Body of pancreas (tissue), 4 donors: ENCODE results near the gene ANP32E. TPM values are rescaled to one million over a fixed set of nuclear protein-coding genes. Genes with fewer than 3 reads are reported as not detected.

ENCODE experiments used
- ATAC-seq: fragments of 150-250 bp; one replicate; pipeline ENCODE4 v1.9.1; 2016
- DNase-seq, 4 donors: peaks; one replicate each; pipeline ENCODE4 v3.0.0-alpha.2; 2019
- H3K27ac ChIP-seq, 4 donors: fragments of 200-600 bp; sonication (generic); 1 replicate in 3 of 4; 2 replicates in 1 of 4; pipeline versions ENCODE4 v1.5.1 to v1.6.1; 2016 to 2019; ENCODE audit warnings: mild to moderate bottlenecking in 1 of 4, mixed read lengths in 1 of 4, moderate library complexity in 1 of 4
- H3K27me3 ChIP-seq, 2 donors: fragments of 200-600 bp; sonication (generic); one replicate each; pipeline ENCODE4 v1.6.0; 2016; ENCODE audit warnings: mild to moderate bottlenecking in 1 of 2
- H3K36me3 ChIP-seq, 2 donors: fragments of 200-600 bp; sonication (generic); replicated peaks in 1 of 2; 2 replicates each; pipeline ENCODE4 v1.5.1; 2016; ENCODE audit warnings: low read depth in 2 of 2; ENCODE audit not compliant: insufficient read depth in 1 of 2
- H3K4me1 ChIP-seq: fragments of 200-600 bp; sonication (generic); one replicate; pipeline ENCODE4 v1.6.0; 2016
- H3K4me3 ChIP-seq, 2 donors: fragments of 200-600 bp; sonication (generic); 1 replicate in 1 of 2; 2 replicates in 1 of 2; pipeline ENCODE4 v1.5.1; 2016 to 2019
- H3K9me3 ChIP-seq, 3 donors: fragments of 200-600 bp; sonication (generic); 1 replicate in 2 of 3; 2 replicates in 1 of 3; pipeline ENCODE4 v1.5.1; 2016
- CTCF ChIP-seq, 7 experiments: fragments of 450-650 bp in 4 of 7; fragments of 200-600 bp in 3 of 7; sonication (generic) in 3 of 7; IDR thresholded peaks; one replicate each; pipeline ENCODE4 v1.5.1; 2016 to 2019; ENCODE audit warnings: antibody characterized with exemption in 7 of 7
- POLR2A ChIP-seq, 3 donors: fragments of 450-650 bp; IDR thresholded peaks; one replicate each; pipeline ENCODE4 v1.6.1; 2016; ENCODE audit warnings: antibody characterized with exemption in 3 of 3, mild to moderate bottlenecking in 2 of 3
- WGBS, 2 donors: methylation state at CpG; one replicate each; pipeline ENCODE4 v1.1.5; 2017; 5-methylcytosine and 5-hydroxymethylcytosine counted together
- intact Hi-C: fragments of 100-400 bp; cut with DNase I; formaldehyde crosslinking; loops from one replicate; pipeline ENCODE4 v1.15.1; 2023
- total RNA-seq, 2 donors: library from RNA; depleted of rRNA; stranded (reverse); fragments of >200 nt; gene quantifications; one replicate each; pipeline ENCODE4 v1.1.0, GENCODE V29; 2016

The ANP32E gene
- total RNA-seq, 2 donors from 2014 or later: 9.2 to 9.3 TPM

- intact Hi-C loops: no loop called here
- no peaks in the 10 kb centered on the region for H3K9me3 ChIP-seq
Observed at GRCh38 chr1:150281221-150281757, 45.4 kb upstream of the ANP32E start.

GRCh38 chr1:150280138-150280707, 44.3 kb upstream of the ANP32E start:
- 49 to 53% methylated on average over 6 of the region's 6 CpGs for WGBS, 2 donors
- Histone ChIP-seq H3K36me3 (no peaks in the 10 kb centered on the region), H3K27me3 (no peaks in the 10 kb centered on the region), H3K27ac (no peak overlapping the region), H3K4me3 (no peak overlapping the region), H3K9me3 (no peaks in the 10 kb centered on the region), H3K4me1 (peaks cover 31% of the 10 kb centered on the region)
- DNase-seq: peak in 1 of 4 donors; percentile 23
- TF ChIP-seq CTCF (IDR thresholded peaks at IDR 0.05) (no peak), POLR2A (IDR thresholded peaks at IDR 0.05) (no peak)
- intact Hi-C loops: no loop called here
- no peak for ATAC-seq

More at GRCh38 chr1:150281221-150281757, 45.4 kb upstream of the ANP32E start:
- DNase-seq (peak; percentile 77 to 87 (median 80)), ATAC-seq (peak; percentile 54)
- peak; percentile 55 to 86 (median 70) for TF ChIP-seq CTCF (IDR thresholded peaks at IDR 0.05)
- no peak for TF ChIP-seq POLR2A (IDR thresholded peaks at IDR 0.05)
- peak overlapping the region; percentile 86 to 91 (median 88) for H3K27ac ChIP-seq
- H3K36me3 ChIP-seq: no peaks in the 10 kb centered on the region
- peak overlapping the region in 1 of 2 donors; percentile 8 for H3K4me3 ChIP-seq
- H3K27me3 ChIP-seq: no peaks in the 10 kb centered on the region
- 0 to 2% methylated on average over 15 of the region's 15 CpGs for WGBS, 2 donors
- peaks cover 31% of the 10 kb centered on the region for H3K4me1 ChIP-seq

GRCh38 chr1:150273311-150273710, 37.4 kb upstream of the ANP32E start:
- Histone ChIP-seq H3K27ac (no peak overlapping the region), H3K27me3 (no peaks in the 10 kb centered on the region), H3K36me3 (no peaks in the 10 kb centered on the region), H3K9me3 (no peaks in the 10 kb centered on the region), H3K4me3 (no peak overlapping the region), H3K4me1 (no peaks in the 10 kb centered on the region)
- intact Hi-C loops: no loop called here
- TF ChIP-seq POLR2A (IDR thresholded peaks at IDR 0.05) (no peak), CTCF (IDR thresholded peaks at IDR 0.05) (no peak)
- 64 to 68% methylated on average over 1 of the region's 1 CpG for whole genome bisulfite sequencing, 2 donors
- no peak for DNase-seq
- ATAC-seq: no peak

GRCh38 chr1:150271291-150271959, 35.5 kb upstream of the ANP32E start:
- H3K36me3 ChIP-seq: peaks cover 0 to 3% of the 10 kb centered on the region in 2 donors
- no peak overlapping the region for H3K27ac ChIP-seq
- TF ChIP-seq CTCF (IDR thresholded peaks at IDR 0.05): no peak
- no peak for TF ChIP-seq POLR2A (IDR thresholded peaks at IDR 0.05)
- no peaks in the 10 kb centered on the region for H3K9me3 ChIP-seq
- 70 to 81% methylated on average over 7 of the region's 7 CpGs for WGBS, 2 donors
- ATAC-seq (no peak), DNase-seq (no peak)
- H3K4me1 ChIP-seq: peaks cover 12% of the 10 kb centered on the region
- no peak overlapping the region for H3K4me3 ChIP-seq
- H3K27me3 ChIP-seq: no peaks in the 10 kb centered on the region
- intact Hi-C loops: no loop called here
